HK-2 (cell line): Measurements from ENCODE around the gene MRM2.

Experiments used
- DNase-seq: peaks from one replicate; pipeline ENCODE4 v3.0.0-alpha.2; 2018; ENCODE audit not compliant: unreplicated experiment

Gene MRM2

DNA sequence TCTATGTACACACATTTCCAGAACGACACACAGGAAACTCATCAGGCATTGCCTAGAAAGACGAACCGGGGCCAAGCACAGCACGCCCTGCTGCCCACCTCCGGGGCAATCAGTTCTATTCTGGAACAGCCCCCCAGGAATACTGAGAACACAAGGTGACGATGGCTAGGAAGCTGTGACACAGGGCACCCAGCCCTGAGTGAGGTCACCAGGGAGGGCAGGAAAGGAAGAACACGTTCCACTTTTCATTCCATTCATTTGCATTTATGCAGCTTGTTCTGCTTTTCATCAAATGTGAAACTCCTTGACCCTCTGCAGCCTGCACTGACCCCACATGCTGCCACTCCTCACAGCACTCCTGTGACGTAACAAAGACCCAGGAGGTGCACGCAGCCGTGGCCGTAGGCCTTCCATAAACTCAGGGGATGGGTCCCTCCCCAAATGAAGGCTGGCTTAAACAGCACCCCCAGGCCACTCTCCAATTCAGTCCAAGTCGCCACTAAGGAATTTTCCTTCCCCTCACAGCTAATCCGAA is 38.2 kb downstream of the MRM2 start:
- no peak for DNase-seq

DNA sequence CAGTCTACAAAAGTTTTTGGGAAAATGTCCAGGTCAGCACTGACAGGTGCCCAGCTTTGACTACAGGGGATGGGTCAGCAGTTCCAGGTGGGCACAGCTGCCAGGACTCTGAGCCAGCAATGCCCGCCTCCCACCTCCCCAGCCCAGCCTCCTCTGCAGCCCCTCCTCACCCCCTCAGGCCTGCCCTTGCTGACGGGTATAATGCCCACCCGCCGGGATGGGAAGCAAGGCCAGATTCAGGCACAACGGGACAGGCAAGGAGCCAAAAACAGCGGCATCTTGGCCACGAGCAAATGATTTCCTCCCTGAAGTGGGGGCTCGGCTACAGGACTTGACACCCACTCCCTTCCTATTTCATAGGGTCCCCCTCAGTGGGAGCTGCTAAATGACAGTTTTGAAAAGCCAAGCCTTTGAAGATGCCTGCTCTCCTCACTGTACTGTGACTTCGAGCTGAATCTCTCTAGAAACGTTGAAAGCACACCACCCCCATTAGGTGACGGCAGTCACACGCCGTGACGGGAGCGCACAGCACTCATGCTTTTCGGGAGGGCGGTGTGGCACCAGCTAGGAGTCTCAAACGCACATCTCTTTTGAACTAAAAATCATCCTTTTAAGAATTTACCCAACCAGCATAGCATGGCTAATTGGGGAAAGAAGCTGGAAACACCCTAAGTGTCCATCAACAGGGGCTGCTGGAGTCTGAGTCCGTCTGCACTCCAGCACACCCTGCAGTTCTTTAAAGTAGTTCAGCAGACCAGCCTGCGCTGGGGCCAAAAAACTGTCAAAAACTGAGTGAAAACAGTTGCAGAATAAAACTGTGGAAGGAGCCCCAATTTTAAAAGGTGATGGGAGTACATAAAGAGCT is 38.9 kb downstream of the MRM2 start:
- no peak for DNase-seq

DNA sequence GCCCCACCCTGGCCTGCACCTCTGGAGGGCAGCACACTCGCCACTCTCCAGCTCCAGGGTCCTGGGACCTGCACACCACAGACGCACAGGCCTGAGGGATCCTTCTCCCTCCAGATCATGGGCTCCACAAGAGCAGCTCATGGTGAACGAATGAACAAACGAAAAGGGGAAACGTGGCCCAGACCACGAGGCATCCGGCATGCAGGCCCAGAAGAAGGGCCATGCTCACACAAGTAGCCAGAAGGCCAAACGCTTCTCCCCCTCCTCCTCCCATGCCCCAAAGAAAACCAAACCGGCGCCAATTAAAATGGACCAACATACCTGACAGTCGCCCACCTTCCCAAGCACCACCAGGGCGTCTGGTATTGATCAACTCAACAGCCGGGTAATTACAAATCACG is 39.6 kb downstream of the MRM2 start:
- no peak for DNase-seq

DNA sequence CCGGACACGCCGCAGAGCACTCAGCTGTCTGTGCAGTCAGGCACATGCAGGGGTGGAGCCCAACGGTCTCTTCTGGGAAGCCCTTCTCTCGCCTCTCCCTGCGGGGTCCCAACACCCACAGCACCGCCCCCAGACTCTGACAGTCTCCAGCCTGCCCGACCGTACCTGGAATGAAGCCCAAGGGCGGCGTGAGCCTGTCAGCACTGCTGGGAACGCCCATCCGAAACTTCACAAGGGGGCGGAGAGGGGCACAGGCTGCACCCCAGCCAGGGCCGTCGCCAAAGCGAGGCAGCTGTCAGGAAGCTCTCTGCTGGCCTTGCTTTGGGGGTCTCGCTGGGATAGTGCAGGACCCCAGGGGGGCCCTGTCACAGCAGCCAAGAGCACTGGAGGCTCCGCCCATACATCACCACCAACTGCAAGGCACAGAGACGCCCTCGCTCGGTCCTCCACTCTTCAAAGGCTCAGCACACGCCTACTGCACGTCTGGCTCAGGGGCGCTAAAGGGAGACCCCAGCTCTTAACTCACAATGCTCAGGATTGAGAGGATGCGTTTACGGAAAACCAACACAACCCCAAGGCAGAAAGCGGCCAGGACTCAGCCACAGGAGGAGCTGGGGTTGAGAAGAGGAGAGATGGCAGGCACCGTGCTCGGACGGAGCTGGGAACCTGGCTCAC is 40.2 kb downstream of the MRM2 start:
- DNase-seq = no peak

- no peak for DNase-seq
Measured at GRCh38 chr7:2201128-2201527, 40.9 kb downstream of the MRM2 start.

DNA sequence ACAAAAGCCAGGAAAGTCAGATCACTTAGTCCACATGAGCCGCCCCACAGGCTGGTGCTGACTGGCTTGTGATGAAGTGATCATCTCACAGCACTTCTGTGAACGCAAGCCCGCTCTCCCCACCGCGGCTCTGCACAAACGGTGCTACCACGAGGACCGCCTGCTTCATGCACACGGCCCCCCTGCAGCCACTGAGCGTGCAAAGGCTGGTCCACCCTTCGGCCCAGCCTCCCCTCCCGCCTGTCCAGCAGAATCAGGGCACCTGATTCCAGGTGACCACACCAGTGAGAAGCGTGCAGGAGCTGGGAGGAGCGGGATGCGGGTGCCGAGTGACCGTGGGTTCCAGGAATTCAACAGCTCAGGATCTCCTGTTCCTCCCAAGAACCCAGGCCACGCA is 41.4 kb downstream of the MRM2 start:
- DNase-seq = no peak

DNA sequence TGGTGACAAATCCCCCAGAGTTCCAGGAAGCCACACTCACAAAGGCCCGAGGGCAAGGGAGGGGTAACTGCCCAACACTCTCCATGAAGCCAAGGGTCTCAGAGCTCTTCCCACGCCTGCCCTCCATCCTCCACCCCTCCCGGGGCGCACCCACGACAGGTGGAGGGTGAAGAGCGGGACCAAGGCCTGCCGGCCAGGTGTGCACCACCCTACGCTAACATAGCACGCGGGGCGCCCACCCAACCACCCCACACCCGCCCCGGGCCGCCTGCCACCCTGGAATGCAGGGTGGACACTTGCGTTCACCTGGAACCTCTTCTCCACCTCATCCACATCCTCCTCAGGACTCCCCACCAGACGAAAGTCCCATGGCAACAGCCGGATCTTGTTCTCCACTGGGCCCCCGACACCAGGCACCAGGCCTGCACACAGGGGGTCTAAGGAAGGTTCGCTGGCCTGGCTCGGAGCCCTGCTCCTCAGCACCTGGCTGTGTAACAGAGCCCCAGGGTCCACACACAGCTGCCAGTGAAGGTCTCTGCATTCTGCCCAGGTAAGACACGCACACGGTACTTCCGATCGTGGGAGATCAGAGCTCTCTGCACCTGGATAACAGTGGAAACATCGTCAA is 41.9 kb downstream of the MRM2 start:
- no peak for DNase-seq

- no peak for DNase-seq
Measured at GRCh38 chr7:2199528-2199927, 42.5 kb downstream of the MRM2 start.

- DNase-seq = no peak
Measured at GRCh38 chr7:2198760-2199159, 43.2 kb downstream of the MRM2 start.

GRCh38 chr7:2198206-2198605 is 43.8 kb downstream of the MRM2 start:
- no peak for DNase-seq

GRCh38 chr7:2197436-2198155 is 44.4 kb downstream of the MRM2 start:
- DNase-seq = no peak

GRCh38 chr7:2196381-2197378 is 45.3 kb downstream of the MRM2 start:
- DNase-seq = no peak

- no peak for DNase-seq
Measured at GRCh38 chr7:2195400-2196246, 46.4 kb downstream of the MRM2 start.

DNA sequence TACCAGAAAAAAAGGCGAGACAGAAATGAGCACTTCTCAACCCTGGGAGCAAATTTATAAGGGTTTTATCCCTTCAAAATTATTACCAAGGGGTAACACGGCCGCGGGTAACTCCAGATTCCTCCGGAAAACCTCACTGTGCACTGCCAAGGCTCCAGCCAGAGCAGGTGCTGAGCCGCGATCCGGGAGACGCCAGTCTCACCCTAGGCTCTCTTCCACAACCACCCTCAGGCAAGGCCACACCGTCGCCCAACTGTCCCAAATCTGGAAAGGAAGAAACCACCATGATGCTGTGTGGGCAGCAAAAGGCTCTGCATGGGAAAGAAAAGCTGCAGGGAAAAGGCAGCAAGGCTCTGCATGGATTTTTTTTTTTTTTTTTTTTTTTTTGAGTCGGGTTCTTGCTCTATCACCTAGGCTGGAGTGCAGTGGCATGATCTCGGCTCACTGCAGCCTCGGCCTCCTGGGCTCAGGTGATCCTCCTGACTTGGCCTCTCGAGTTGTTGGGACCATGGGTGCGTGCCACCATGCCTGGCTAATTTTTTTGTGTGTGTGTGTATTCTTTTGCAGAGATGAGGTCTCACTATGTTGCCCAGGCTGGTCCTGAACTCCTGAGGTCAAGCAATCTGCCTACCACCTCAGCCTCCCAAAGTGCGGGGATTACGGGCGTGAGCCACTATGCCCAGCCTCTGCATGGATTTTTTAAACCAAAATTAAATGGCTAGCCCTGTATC is 48.3 kb downstream of the MRM2 start:
- no peak for DNase-seq

DNA sequence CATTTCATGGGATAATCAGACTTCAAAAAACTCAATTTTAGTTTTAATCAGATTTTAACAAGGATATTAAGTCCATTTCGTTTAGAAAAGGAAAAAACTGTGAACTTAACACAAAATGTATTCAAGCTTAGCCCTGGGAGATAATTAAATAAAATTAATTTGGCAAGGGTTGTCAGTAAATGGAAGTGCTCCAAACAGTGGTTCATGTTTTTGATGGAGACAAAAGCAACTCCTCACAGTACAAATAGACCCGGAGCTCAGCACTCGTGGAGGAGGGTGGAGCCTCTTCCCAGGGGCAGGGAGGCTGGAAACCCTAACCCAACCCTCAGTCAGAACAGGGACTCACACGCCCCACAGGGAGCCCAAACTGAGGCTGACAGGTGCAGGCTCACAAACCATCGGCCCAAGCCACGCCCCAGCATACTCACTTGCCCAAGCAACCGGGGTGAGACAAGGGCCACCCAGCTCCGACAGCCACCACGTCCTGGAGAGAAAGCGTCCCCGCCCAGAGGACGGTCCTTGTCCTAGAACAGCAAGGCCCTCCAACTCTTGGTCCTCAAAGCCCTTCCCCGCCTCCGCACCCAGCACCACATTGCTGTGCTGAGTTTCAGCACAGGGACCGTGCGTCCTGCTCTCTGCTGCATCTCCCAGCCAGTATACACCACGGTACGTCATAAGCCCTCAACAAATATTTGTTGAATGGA is 49.0 kb downstream of the MRM2 start:
- DNase-seq = no peak

DNA sequence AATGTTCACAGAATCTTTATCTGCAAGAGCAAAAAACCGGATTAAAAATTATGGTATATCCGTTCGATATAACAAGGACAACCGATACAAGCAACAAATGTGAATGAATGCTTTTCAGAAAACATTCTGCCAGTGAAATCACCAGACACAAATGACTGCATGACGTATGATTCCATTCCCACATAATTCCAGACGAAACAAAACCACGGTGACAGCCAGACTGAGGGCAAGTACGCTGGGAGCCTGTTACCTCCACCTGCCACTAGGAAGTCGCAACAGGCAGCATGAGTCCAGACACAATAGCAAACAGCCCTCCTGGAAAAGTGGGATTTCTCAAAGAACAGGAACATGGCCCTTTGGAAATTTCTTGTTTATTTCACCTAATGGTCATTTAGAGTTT is 51.0 kb downstream of the MRM2 start:
- DNase-seq = no peak

- no peak for DNase-seq
Measured at GRCh38 chr7:2190531-2190930, 51.5 kb downstream of the MRM2 start.

GRCh38 chr7:2186166-2186565 is 55.8 kb downstream of the MRM2 start:
- DNase-seq = no peak
